Measurements from ENCODE around the gene CHRM2. TPM values are rescaled to one million over a fixed set of nuclear protein-coding genes. Genes with fewer than 3 reads are reported as not detected.

The CHRM2 gene
- total RNA-seq, 4 donors from 2014 or later, result 9.1 to 20.0 (median 16.3) TPM

DNA sequence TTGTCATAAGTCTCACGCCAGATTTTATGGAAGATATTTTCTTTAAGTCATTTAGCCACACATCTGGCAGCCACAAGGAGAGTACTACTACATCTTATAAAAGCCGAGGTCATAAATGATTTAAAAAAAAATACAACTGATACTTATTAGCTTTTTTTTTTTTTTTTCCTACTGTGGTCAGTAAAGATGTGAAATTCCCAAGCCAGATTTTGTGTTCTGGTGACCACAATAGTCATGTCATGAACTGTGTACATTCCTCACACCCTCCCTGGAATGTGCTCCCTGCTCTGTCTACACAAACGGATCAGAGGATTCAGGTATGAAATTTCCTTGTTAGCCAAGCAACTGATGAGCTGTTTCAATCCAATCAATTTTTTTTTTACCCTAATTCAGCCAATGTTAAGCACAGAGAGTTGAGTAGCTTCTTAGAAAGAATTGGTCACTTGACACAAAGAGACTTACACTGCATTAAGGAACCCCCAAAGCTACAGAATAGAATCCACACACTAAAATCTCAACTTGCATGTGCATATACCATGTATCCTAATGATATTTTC is 54.7 kb downstream of the CHRM2 start:
- no peak for TF ChIP-seq EP300 (IDR thresholded peaks at IDR 0.05)
- no peak for TF ChIP-seq POLR2AphosphoS5 (IDR thresholded peaks at IDR 0.05)
- TF ChIP-seq, protein P1, sequence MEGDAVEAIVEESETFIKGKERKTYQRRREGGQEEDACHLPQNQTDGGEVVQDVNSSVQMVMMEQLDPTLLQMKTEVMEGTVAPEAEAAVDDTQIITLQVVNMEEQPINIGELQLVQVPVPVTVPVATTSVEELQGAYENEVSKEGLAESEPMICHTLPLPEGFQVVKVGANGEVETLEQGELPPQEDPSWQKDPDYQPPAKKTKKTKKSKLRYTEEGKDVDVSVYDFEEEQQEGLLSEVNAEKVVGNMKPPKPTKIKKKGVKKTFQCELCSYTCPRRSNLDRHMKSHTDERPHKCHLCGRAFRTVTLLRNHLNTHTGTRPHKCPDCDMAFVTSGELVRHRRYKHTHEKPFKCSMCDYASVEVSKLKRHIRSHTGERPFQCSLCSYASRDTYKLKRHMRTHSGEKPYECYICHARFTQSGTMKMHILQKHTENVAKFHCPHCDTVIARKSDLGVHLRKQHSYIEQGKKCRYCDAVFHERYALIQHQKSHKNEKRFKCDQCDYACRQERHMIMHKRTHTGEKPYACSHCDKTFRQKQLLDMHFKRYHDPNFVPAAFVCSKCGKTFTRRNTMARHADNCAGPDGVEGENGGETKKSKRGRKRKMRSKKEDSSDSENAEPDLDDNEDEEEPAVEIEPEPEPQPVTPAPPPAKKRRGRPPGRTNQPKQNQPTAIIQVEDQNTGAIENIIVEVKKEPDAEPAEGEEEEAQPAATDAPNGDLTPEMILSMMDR (IDR thresholded peaks at IDR 0.05), result no peak
- TF ChIP-seq POLR2A (IDR thresholded peaks at IDR 0.05; ENCODE audit: low read depth), result no peak

DNA sequence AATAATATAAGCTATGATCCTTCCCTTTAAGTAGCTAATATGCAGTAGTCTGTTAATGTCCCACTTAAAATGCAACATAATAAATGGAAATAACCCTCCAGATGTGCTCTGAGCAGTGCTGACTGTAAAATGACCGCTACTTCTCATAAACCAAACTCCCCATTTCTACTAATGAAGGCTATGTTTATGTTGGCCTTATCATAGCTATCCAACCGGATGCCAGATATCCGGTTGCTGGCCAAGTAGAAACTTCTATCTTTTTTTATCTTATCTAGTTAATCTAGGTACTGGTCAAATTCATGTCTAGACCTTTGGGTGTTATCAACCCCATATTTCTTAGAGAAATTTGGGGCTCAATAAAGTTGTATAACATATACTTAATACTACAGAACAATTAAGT is 56.6 kb downstream of the CHRM2 start:
- H3K27me3 ChIP-seq, result no peaks in the 10 kb centered on the region
- TF ChIP-seq POLR2AphosphoS5 (IDR thresholded peaks at IDR 0.05), result no peak
- TF ChIP-seq EP300 (IDR thresholded peaks at IDR 0.05), result no peak
- H3K9me3 ChIP-seq, result no peaks in the 10 kb centered on the region
- intact Hi-C loops (cut with DNase I), result no loop called here
- no peak for DNase-seq (ENCODE audit: extremely low spot score)
- 25% methylated on average over 3 of the region's 3 CpGs for WGBS
- no peak overlapping the region for H3K27ac ChIP-seq (replicated peaks in 1 of 4)
- no peak overlapping the region for H3K4me3 ChIP-seq
- no peaks in the 10 kb centered on the region for H3K36me3 ChIP-seq
- H3K4me1 ChIP-seq, result peaks cover 0 to 21% (median 11%) of the 10 kb centered on the region in 4 donors

More for the DNA sequence above, 54.7 kb downstream of the CHRM2 start:
- Histone ChIP-seq H3K9me3 (no peaks in the 10 kb centered on the region), H3K27me3 (no peaks in the 10 kb centered on the region), H3K27ac (replicated peaks in 1 of 4) (no peak overlapping the region), H3K36me3 (no peaks in the 10 kb centered on the region), H3K4me3 (no peak overlapping the region), H3K4me1 (peaks cover 0 to 21% (median 11%) of the 10 kb centered on the region in 4 donors)
- 62% methylated on average over 3 of the region's 3 CpGs for WGBS
- intact Hi-C loops (cut with DNase I), result no loop called here
- no peak for DNase-seq (ENCODE audit: extremely low spot score)

DNA sequence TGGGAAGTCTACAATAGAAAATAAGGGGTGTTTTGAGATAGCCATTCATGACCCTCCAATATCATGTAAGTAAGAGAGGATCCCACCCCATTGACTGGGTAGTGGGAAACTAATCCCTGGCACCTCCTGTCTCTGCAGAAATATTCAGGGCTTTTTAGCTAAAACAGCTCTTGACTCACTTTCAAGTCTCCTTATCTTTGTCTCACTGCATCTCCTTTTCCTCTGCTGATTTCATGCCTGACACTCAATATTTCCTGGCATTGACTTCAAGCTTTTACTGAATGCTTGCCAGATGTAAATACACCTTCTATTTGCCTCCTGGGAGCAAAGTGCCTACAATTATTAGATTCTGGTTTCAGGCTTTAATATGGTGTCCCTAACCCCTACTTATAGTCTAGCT is 57.1 kb downstream of the CHRM2 start:
- Histone ChIP-seq H3K4me1 (peaks cover 0 to 21% (median 11%) of the 10 kb centered on the region in 4 donors), H3K27ac (replicated peaks in 1 of 4) (no peak overlapping the region), H3K4me3 (no peak overlapping the region), H3K9me3 (no peaks in the 10 kb centered on the region), H3K27me3 (no peaks in the 10 kb centered on the region), H3K36me3 (no peaks in the 10 kb centered on the region)
- no peak for DNase-seq (ENCODE audit: extremely low spot score)
- no peak for TF ChIP-seq POLR2A (IDR thresholded peaks at IDR 0.05; ENCODE audit: low read depth)
- TF ChIP-seq EP300 (IDR thresholded peaks at IDR 0.05), result no peak
- TF ChIP-seq, protein P1 (IDR thresholded peaks at IDR 0.05), result no peak
- TF ChIP-seq POLR2AphosphoS5 (IDR thresholded peaks at IDR 0.05), result no peak
- intact Hi-C loops (cut with DNase I), result no loop called here

DNA sequence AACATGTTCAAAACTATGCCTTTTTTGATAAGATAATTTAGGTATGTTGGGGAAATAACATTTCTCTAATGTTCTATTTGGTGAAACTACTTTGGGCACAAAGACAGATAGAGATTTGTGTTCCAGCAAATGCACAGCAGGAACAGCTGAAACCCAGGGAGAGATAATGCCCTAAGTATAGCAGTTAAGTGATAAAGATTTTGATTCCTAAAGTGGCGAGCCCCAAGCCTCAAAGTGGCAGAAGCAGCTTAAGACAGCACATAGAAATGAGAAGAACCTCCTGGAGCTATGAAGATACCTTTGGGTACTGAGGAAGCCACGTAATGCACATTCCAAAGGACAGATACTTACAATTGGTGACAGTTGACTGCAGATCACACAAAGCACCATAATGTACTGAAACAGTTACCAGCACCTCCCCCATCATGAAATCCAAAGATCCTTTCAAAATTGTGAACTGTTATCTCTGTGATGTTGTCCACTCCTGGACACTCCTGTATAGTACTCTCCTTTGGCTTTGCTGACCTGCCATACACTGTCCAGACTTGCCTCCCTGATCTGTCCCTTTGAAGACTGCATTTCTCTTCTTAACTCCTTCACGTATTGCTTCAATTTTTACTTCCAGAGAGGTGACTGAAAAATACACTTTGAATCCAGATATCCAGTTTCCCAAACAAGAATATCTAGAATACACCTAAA is 62.9 kb downstream of the CHRM2 start:
- H3K36me3 ChIP-seq, result no peaks in the 10 kb centered on the region
- intact Hi-C loops (cut with DNase I), result no loop called here
- no peaks in the 10 kb centered on the region for H3K27me3 ChIP-seq
- H3K4me3 ChIP-seq, result no peak overlapping the region
- no peak overlapping the region for H3K27ac ChIP-seq (replicated peaks in 1 of 4)
- DNase-seq (ENCODE audit: extremely low spot score), result no peak
- H3K9me3 ChIP-seq, result no peaks in the 10 kb centered on the region
- TF ChIP-seq POLR2A (IDR thresholded peaks at IDR 0.05; ENCODE audit: low read depth) (no peak), POLR2AphosphoS5 (IDR thresholded peaks at IDR 0.05) (no peak), EP300 (IDR thresholded peaks at IDR 0.05) (no peak)
- TF ChIP-seq, protein P1 (IDR thresholded peaks at IDR 0.05), result no peak
- 81% methylated on average over 3 of the region's 3 CpGs for WGBS
- H3K4me1 ChIP-seq, result no peaks in the 10 kb centered on the region

DNA sequence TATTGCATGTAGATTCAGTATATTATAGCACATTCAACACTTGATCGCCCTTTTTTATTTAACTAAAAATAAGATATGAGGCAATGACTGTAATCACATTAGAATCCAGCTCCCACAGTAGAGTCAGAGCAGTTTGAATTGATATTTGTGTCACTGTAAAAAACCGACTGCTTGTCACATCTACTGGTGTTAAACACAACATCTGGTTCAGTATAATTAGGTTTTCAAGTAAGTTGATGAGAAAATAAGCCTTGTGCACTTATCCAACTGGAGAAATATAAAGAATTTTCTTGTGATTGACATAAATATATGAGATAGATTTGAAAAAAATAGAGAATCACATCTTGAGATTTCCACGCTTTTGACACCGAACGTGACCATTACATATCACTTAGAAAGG is 69.0 kb downstream of the CHRM2 start:
- Histone ChIP-seq H3K4me1 (peaks cover 0 to 7% (median 3%) of the 10 kb centered on the region in 4 donors), H3K36me3 (no peaks in the 10 kb centered on the region), H3K27ac (replicated peaks in 1 of 4) (no peak overlapping the region), H3K9me3 (no peaks in the 10 kb centered on the region), H3K4me3 (no peak overlapping the region), H3K27me3 (no peaks in the 10 kb centered on the region)
- intact Hi-C loops (cut with DNase I), result no loop called here
- no peak for TF ChIP-seq POLR2AphosphoS5 (IDR thresholded peaks at IDR 0.05)
- no peak for TF ChIP-seq EP300 (IDR thresholded peaks at IDR 0.05)
- TF ChIP-seq, protein P1 (IDR thresholded peaks at IDR 0.05), result no peak
- TF ChIP-seq POLR2A (IDR thresholded peaks at IDR 0.05; ENCODE audit: low read depth), result no peak
- DNase-seq (ENCODE audit: extremely low spot score), result no peak
- 87% methylated on average over 5 of the region's 5 CpGs for WGBS
